Esophagus muscularis mucosa (tissue), 4 donors: Measurements from ENCODE around the gene ITFG1.

Experiments
- EP300 ChIP-seq: sonication (generic); formaldehyde crosslinking; IDR thresholded peaks from one replicate; pipeline ENCODE4 v1.6.1; 2017; ENCODE audit warnings: antibody characterized with exemption
- POLR2A ChIP-seq: fragments of 450-650 bp; IDR thresholded peaks from one replicate; pipeline ENCODE4 v1.6.1; 2017; ENCODE audit warnings: antibody characterized with exemption, moderate library complexity, mild to moderate bottlenecking, low read depth
- TF ChIP-seq, protein P1 (sequence below), 3 experiments: fragments of 200-600 bp in 2 of 3; fragments of 450-650 bp in 1 of 3; sonication (generic) in 2 of 3; IDR thresholded peaks; one replicate each; pipeline ENCODE4 v1.5.1; 2017 to 2019; ENCODE audit warnings: antibody characterized with exemption in 3 of 3, mild to moderate bottlenecking in 2 of 3, moderate library complexity in 1 of 3

DNA sequence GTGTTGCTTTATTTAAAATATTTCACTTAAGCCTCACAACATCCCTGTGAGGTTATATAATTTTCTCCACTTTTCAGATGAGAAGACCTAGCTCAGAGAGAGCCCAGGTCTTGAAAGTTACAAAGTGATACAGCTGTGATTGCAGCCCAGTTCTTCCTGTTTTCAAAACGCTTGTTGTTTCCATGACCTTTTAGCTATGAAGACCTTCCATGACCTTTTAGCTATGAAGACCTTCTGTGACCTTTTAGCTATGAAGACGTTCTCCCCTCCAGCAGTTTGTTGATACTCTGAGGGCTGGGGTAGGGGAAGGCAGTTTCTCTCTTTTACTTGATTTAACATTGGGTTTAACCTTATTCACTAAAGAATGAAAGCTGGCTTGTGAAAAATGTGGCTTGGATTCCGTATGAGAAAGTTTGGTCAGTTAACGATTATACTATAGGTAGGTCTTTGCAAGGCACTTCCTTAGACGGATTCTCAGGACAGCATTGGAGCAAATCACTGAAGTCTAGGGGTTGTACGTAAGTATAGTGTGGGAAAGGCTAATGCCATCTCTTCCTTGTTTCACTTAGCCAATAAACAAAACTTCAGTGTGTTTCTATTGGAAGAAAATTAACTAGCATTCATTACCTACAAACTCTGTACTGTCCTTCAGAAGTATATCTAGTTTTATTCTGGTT is 21.0 kb upstream of the ITFG1 start:
- TF ChIP-seq, protein P1, sequence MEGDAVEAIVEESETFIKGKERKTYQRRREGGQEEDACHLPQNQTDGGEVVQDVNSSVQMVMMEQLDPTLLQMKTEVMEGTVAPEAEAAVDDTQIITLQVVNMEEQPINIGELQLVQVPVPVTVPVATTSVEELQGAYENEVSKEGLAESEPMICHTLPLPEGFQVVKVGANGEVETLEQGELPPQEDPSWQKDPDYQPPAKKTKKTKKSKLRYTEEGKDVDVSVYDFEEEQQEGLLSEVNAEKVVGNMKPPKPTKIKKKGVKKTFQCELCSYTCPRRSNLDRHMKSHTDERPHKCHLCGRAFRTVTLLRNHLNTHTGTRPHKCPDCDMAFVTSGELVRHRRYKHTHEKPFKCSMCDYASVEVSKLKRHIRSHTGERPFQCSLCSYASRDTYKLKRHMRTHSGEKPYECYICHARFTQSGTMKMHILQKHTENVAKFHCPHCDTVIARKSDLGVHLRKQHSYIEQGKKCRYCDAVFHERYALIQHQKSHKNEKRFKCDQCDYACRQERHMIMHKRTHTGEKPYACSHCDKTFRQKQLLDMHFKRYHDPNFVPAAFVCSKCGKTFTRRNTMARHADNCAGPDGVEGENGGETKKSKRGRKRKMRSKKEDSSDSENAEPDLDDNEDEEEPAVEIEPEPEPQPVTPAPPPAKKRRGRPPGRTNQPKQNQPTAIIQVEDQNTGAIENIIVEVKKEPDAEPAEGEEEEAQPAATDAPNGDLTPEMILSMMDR (IDR thresholded peaks at IDR 0.05), result no peak
- TF ChIP-seq POLR2A, result no peak
- no peak for TF ChIP-seq EP300
